Erythroblast (primary cell): ENCODE results near the gene TSR3.

Experiments
- DNase-seq, 2 experiments: peaks; one replicate each; lab custom pipeline; 2025; lab: John Stamatoyannopoulos, UW
- GATA1 ChIP-seq: IDR thresholded peaks from 2 replicates; pipeline ENCODE4 v1.6.1; 2011; ENCODE audit warnings: low read depth, mild to moderate bottlenecking, control low read depth, low read length, moderate library complexity
- POLR2A ChIP-seq: IDR thresholded peaks from 2 replicates; pipeline ENCODE4 v1.6.1; 2011; ENCODE audit warnings: mild to moderate bottlenecking, low read length

The TSR3 gene

GRCh38 chr16:1351582-1352362 is at the start of gene TSR3, which contains the start of gene GNPTG:
Gene TSR3, minus strand, starts transcription at chr16:1351878. Its CDS starts 74 bp downstream, at chr16:1351804.
Gene GNPTG, plus strand, starts transcription at chr16:1351931. Its CDS starts 35 bp downstream, at chr16:1351966.
- no peak for TF ChIP-seq GATA1
- peak; percentile 75 for TF ChIP-seq POLR2A
- DNase-seq: peak; percentile 95 to 97

DNA sequence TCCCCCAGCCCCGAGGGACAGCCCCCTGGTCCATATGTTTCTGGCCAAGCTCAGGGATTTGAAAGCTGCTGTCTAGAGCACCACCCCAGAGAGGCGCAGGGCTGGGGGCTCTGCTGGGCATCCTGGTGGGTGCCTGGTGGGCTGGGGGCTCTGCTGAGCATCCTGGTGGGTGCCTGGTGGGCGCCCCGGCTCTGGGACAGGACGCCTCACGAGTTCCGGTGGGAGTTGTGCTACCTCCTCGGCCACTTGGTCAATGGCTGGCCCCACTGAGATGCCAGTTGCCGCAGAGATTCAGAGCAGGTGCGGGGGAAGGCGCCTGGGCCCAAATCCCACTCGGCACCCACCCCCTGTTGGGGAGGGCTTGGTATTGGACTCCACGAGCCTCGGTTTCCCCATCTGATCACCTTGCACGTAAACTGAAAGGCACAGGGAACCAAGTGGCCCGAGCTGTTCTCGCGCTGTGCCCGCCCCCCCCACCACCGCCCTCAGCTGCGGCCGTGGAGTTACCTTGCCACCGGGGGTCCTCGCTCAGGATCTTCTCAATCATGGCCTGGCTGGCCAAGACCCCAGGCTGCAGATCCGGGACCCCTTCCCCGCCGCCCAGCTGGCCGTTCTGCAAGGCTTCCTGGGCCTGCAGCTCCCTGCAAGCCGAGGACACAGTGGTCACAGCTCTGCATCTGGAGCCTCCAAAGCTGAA is 49.5 kb upstream of the TSR3 start:
- no peak for DNase-seq
- TF ChIP-seq POLR2A (no peak), GATA1 (no peak)

GRCh38 chr16:1398826-1399581 is 47.3 kb upstream of the TSR3 start:
- no peak for DNase-seq
- TF ChIP-seq GATA1: no peak
- no peak for TF ChIP-seq POLR2A

- no peak for DNase-seq
- TF ChIP-seq GATA1: no peak
- no peak for TF ChIP-seq POLR2A
These were observed 46.7 kb upstream of the TSR3 start for GRCh38 chr16:1398351-1398750.

GRCh38 chr16:1397779-1398178 is 46.1 kb upstream of the TSR3 start:
- no peak for TF ChIP-seq POLR2A
- TF ChIP-seq GATA1: no peak
- no peak for DNase-seq

DNA sequence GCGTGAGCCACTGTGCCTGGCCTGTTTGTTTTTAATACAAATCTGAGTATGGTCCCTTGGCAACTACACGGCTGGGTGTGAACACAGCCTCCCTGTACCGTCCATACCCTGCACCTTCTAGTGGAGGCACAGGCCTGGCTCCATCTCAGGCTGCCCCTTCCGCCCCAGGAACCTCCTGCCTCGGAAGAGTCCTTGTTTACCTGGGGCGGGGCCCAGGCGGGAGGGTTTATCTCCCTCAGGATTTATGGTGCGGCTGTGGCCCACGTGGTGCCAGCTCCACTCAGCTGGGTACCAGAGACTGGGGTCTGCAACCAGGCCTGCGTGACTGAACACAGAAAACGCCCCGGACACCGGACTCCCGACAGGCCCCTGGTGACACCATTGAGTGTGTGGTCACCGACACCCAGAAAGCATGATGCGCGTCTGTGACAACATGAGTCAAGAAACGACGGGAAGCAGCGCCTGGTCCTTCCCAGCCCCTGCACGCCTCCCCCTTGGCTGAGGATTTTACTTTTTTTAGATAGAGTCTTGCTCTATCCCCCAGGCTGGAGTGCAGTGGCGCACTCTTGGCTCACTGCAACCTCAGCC is 43.9 kb upstream of the TSR3 start:
- TF ChIP-seq POLR2A: no peak
- DNase-seq: no peak

GRCh38 chr16:1394367-1394951 is 42.8 kb upstream of the TSR3 start:
- DNase-seq: no peak
- TF ChIP-seq POLR2A (no peak), GATA1 (no peak)

DNA sequence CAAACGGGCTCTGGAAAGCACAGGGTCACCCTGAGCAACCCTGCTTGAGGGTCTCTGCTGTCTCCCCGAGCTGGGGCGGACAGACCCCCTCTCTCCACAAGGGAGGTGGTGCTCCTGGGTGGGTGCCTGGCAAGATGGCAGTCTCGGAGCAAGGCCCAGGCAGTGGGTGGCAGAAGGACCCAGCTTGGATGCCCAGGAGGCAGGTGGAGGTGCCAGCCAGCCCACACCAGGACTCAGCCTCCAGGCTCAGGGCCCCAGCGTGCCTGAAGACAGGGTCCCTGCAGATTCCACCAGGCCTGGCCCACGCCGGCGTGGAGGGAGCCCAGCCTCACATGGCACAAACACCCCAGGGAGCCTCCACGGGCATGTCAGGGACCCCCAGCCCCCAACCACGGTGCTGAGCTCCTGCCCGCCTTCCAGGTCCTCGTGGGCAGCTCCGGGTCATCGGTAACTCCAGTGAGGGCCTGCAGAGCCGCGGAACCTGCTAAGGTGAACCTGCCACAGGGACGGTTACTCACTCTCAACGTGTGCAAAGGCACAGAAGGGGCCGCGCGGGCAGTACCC is 42.0 kb upstream of the TSR3 start:
- DNase-seq: no peak
- TF ChIP-seq POLR2A (no peak), GATA1 (no peak)

GRCh38 chr16:1392826-1393225 is 41.1 kb upstream of the TSR3 start:
- TF ChIP-seq POLR2A: no peak
- TF ChIP-seq GATA1: no peak
- DNase-seq: no peak

DNA sequence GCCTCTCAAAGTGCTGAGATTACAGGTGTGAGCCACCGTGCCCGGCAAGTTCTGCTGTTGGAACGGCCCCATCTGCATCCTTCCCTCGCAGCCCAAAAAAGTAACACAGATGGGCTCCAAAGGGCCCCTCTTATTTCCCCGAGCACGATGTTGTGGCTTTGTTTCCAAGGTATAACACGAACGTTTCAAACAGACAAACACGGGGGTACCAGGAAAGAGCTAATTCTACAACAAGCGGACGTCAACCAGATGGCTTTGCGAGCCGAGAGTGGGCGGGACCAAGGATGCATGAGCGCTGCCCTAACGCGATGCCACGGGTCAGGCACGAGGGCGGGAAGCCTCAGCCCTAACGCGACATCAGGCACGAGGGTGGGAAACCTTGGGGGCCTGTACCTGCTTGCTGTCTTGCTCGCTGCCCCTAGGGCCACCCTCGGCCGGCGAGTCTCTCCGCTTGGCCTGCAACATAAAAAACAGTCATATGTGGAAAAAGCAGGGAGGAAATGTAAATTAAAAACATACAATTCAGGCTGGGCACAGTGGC is 38.6 kb upstream of the TSR3 start:
- no peak for TF ChIP-seq POLR2A
- TF ChIP-seq GATA1: no peak

GRCh38 chr16:1389762-1390161 is 38.1 kb upstream of the TSR3 start:
- DNase-seq: no peak
- no peak for TF ChIP-seq GATA1

More for the DNA sequence above, 38.6 kb upstream of the TSR3 start:
- DNase-seq: no peak

- TF ChIP-seq GATA1 (no peak), POLR2A (no peak)
- DNase-seq: no peak
These were observed 35.7 kb upstream of the TSR3 start for GRCh38 chr16:1387331-1387730.

GRCh38 chr16:1385232-1385631 is 33.6 kb upstream of the TSR3 start:
- no peak for DNase-seq
- TF ChIP-seq POLR2A (no peak), GATA1 (no peak)
